ENCODE measurements around the gene MAGEC2.

MAGEC2 gene, protein sequence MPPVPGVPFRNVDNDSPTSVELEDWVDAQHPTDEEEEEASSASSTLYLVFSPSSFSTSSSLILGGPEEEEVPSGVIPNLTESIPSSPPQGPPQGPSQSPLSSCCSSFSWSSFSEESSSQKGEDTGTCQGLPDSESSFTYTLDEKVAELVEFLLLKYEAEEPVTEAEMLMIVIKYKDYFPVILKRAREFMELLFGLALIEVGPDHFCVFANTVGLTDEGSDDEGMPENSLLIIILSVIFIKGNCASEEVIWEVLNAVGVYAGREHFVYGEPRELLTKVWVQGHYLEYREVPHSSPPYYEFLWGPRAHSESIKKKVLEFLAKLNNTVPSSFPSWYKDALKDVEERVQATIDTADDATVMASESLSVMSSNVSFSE

DNA sequence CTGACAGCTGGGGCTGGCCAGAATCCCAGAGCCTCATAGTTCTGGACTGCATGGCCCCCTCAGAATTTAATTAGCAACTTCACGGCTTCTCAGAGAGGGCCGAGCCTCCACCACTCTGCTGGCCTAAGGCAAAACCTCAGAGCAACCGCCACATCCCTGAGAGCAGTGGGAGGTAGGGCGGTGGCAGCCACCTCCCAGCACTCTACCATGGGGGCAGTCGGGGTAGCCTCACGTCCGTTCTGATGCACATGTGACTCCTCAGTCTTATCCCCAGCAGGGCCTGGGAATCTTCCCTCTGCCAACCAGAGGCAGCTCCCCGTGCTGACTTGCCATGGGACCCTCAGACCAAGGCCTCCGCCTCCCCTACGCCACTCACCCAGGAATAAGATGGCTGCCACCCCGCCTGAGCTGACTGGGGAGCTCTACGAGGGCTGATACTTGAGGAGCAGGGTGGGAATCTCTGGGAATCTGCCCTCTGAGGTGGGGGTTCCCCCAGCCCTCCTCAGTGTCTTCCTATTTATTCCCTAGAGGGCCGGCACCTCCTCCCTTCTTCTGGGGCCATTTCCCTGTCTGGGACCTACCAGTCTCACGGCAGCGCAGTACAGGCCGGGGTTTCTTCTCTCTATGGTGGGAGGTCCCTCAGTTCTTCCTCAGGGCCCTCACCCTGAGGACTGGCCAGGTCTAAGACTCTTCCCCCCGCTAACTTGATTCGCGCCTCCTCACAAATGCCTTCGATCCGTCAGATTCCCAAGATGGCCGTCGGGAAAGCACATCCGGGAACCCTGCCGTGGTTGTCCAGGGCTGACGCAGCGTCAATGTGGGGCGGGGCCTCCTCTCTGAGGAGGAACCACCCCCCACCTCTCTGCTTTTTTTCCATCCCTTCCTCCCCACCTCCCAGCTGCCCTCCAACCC, at the start of gene MAGEC2:
TSS of gene MAGEC2 (minus strand) at position 769 of the 912 bp plus-strand sequence. CDS start 1,303 bp downstream, outside the sequence.
- DNase-seq = no peak

- DNase-seq = no peak
Measured at GRCh38 chrX:142251680-142252079, 46.6 kb upstream of the MAGEC2 start.

GRCh38 chrX:142251202-142251601, 46.1 kb upstream of the MAGEC2 start:
- DNase-seq = no peak

DNA sequence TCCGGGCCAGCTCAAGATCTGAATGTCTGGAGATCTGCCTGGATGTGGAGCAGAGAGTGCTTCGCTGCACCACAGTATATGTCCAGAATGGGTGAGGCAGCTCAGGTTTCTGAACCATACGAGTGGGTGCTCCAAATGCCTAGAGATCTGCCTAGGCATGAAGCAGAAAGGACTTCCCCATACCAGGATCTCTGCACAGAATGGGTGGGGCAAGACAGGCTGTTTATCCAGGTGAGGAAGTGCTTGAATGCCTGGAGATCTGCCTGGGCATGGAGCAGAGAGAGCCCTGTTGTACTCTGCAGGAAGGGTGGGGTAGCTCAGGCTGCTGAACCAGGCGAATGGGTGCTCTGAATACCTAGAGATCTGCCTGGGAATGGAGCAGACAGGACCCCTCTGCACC, 45.4 kb upstream of the MAGEC2 start:
- DNase-seq = no peak

DNA sequence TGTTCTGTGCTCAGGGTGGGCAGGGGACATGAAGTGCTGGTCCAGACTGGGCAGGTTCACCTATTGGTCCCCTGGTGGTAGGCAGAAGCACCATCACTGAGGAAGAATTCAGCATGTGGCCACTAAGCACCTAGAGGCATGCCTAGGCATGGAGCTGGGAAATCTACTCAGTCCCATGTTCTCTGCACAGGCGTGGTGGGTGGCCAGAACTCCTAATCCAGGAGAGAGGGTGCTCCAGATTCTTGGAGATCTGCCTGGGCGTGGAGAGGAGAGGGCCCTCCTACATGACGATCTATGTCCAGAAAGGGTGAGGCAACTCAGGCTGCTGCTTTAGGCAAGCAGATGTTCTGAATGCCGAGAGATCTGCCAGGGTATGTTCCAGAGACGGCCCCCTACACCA, 44.6 kb upstream of the MAGEC2 start:
- no peak for DNase-seq

- DNase-seq = no peak
Measured at GRCh38 chrX:142244568-142244967, 39.5 kb upstream of the MAGEC2 start.

DNA sequence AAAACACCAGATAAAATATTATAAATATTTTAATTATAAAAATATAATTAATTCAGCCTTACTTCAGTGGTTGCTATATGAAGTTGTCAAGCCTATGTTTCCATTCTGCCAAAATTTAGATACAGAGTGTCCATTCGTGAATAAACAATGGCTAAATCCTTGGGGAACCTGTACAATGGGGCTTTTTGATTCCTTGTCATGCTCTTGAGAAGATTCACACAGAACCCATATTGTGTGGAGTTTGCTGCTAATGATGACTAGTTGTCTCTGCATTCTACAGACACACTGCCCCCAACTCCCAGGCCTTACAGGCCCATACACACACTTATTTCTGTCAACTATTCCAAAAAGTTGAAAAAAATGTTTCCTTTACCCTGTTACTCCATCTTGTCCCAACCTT, 33.4 kb upstream of the MAGEC2 start:
- DNase-seq = no peak

- no peak for DNase-seq
Measured at GRCh38 chrX:142233400-142233799, 28.3 kb upstream of the MAGEC2 start.

DNA sequence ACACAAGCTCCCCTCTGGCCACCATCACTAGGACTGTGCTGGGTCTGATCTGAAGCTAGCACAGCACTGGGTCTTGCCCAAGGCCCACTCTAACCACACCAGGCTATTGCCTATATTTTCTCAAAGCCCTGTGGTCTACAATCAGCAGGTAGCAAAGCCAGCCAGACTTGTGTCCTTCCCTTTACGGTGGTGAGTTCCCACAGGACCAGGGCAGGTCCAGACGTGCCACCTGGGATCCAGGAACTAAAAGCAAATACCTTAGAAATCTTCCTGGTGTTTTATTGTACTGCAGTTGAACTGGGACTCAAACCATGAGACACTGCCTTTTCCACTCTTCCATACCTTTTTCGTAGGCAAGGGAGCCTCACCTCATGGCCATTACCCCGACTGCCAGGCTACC, 9.0 kb upstream of the MAGEC2 start:
- no peak for DNase-seq

DNA sequence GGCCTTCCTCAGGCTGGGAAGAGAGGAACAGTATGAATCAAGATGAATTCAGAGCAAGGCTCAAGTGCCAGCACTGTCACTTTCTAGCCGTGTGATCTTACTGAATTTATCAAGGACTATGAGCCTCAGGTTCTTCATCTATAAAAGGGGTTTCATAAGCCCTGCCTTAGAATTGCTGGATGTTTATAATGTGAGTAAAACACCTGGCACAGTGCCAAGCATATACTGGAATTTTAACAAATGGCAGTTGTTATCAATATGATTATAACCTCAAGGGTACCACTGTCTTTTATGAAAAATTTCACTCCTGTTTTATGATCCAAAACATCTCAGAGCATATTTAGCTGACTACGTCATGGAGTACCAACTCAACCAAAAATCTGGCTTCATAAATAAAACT, 4.0 kb downstream of the MAGEC2 start:
- no peak for DNase-seq

- no peak for DNase-seq
Measured at GRCh38 chrX:142186103-142186502, 19.0 kb downstream of the MAGEC2 start.

GRCh38 chrX:142184756-142185602, 20.1 kb downstream of the MAGEC2 start:
- DNase-seq = no peak

- no peak for DNase-seq
Measured at GRCh38 chrX:142156567-142156966, 48.5 kb downstream of the MAGEC2 start.

All from activated effector memory CD4-positive, alpha-beta T cell treated with anti-CD3 and anti-CD28 coated beads, Interleukin-2, amount 50 U/mL, for 16 hours (primary cell).